Osteocyte (in vitro differentiated cells): ENCODE results near the gene SLC35E2B. TPM values are rescaled to one million over a fixed set of nuclear protein-coding genes. Genes with fewer than 3 reads are reported as not detected.

Source experiments
- DNase-seq: peaks from one replicate; pipeline ENCODE4 v3.0.0; 2021; ENCODE audit warnings: mixed read lengths; ENCODE audit not compliant: unreplicated experiment; ENCODE audit errors: extremely low spot score
- H3K27ac Mint-ChIP-seq: one replicate; pipeline ENCODE4 v1.8.0; 2021; ENCODE audit warnings: mild to moderate bottlenecking, mixed read lengths; ENCODE audit not compliant: unreplicated experiment
- H3K27me3 Mint-ChIP-seq: one replicate; pipeline ENCODE4 v1.8.0; 2021; ENCODE audit warnings: mixed read lengths; ENCODE audit not compliant: unreplicated experiment
- H3K36me3 Mint-ChIP-seq: one replicate; pipeline ENCODE4 v1.8.0; 2021; ENCODE audit warnings: mixed read lengths; ENCODE audit not compliant: unreplicated experiment
- H3K4me1 Mint-ChIP-seq: one replicate; pipeline ENCODE4 v1.8.0; 2021; ENCODE audit warnings: mixed read lengths; ENCODE audit not compliant: unreplicated experiment
- H3K4me3 Mint-ChIP-seq: one replicate; pipeline ENCODE4 v1.8.0; 2021; ENCODE audit warnings: mild to moderate bottlenecking, moderate library complexity, mixed read lengths; ENCODE audit not compliant: unreplicated experiment
- H3K9me3 Mint-ChIP-seq: one replicate; pipeline ENCODE4 v1.8.0; 2021; ENCODE audit warnings: mixed read lengths; ENCODE audit not compliant: unreplicated experiment
- CTCF ChIP-seq: fragments of 200-600 bp; sonication (generic); IDR thresholded peaks from 2 replicates; pipeline ENCODE4 v1.5.0; 2021; ENCODE audit warnings: antibody characterized with exemption, mild to moderate bottlenecking, moderate library complexity
- total RNA-seq: library from RNA; stranded (reverse); gene quantifications from 2 replicates; pipeline ENCODE4 v1.2.1, GENCODE V29; 2021

Gene SLC35E2B
- total RNA-seq, 1 donor from 2014 or later: 84.9 TPM

GRCh38 chr1:1609822-1610485, 82.6 kb downstream of the SLC35E2B start:
- Mint-ChIP-seq H3K27ac (no peak overlapping the region), H3K36me3 (peaks cover 3% of the 10 kb centered on the region)

More at GRCh38 chr1:1609822-1610485, 82.6 kb downstream of the SLC35E2B start:
- TF ChIP-seq CTCF: no peak
- no peak overlapping the region for H3K4me3 Mint-ChIP-seq
- peaks cover 19% of the 10 kb centered on the region for H3K4me1 Mint-ChIP-seq
- H3K27me3 Mint-ChIP-seq: no peaks in the 10 kb centered on the region
- no peak for DNase-seq
- no peaks in the 10 kb centered on the region for H3K9me3 Mint-ChIP-seq

Other genes starting within 250 kb of the SLC35E2B start
- 0.27 and 0.44 TPM in 2 replicates for gene ATAD3C, start 243.1 kb downstream of the SLC35E2B start, total RNA-seq
- gene ATAD3B, start 221.0 kb downstream of the SLC35E2B start, total RNA-seq: 26.9 and 28.6 TPM in 2 replicates
- 30.0 and 31.7 TPM in 2 replicates for gene ATAD3A, start 180.6 kb downstream of the SLC35E2B start, total RNA-seq
- 12.4 and 16.6 TPM in 2 replicates for gene TMEM240, start 152.2 kb downstream of the SLC35E2B start, total RNA-seq
- gene SSU72, start 117.9 kb downstream of the SLC35E2B start, total RNA-seq: 117 and 121 TPM in 2 replicates
- 25.6 and 28.0 TPM in 2 replicates for gene FNDC10, start 92.7 kb downstream of the SLC35E2B start, total RNA-seq
- gene MIB2, start 77.3 kb downstream of the SLC35E2B start, total RNA-seq: 105 and 108 TPM in 2 replicates
- 4.8 and 8.5 TPM in 2 replicates for gene MMP23B, start 60.6 kb downstream of the SLC35E2B start, total RNA-seq
- 28.8 and 29.7 TPM in 2 replicates for gene CDK11B, start 33.8 kb downstream of the SLC35E2B start, total RNA-seq
- gene CDK11A, start 31.6 kb upstream of the SLC35E2B start, total RNA-seq: 44.2 and 51.3 TPM in 2 replicates
- 75.2 and 84.3 TPM in 2 replicates for gene NADK, start 85.7 kb upstream of the SLC35E2B start, total RNA-seq
- 394 and 407 TPM in 2 replicates for gene GNB1, start 198.3 kb upstream of the SLC35E2B start, total RNA-seq
- gene CALML6, start 222.5 kb upstream of the SLC35E2B start, total RNA-seq: 2.5 and 2.7 TPM in 2 replicates
- 1.5 TPM in 1 of 2 replicates, not detected in the other for gene TMEM52, start 226.5 kb upstream of the SLC35E2B start, total RNA-seq